Mesodermal cell (in vitro differentiated cells): ENCODE results near the gene RREB1.

Experiments used
- H3K27ac ChIP-seq: 2 replicates; pipeline ENCODE4 v1.7.0; 2013; ENCODE audit warnings: mild to moderate bottlenecking, low read depth, low read length, moderate library complexity; ENCODE audit not compliant: severe bottlenecking
- H3K36me3 ChIP-seq: 2 replicates; pipeline ENCODE4 v1.7.1; 2013; ENCODE audit warnings: mild to moderate bottlenecking, low read length, moderate library complexity; ENCODE audit not compliant: control insufficient read depth, insufficient read depth
- H3K4me1 ChIP-seq: one replicate; pipeline ENCODE4 v1.7.1; 2013; ENCODE audit warnings: mild to moderate bottlenecking, low read length; ENCODE audit not compliant: insufficient read depth, control insufficient read depth, poor library complexity, severe bottlenecking
- H3K4me3 ChIP-seq: 2 replicates; pipeline ENCODE4 v1.7.0; 2013; ENCODE audit warnings: low read length, control low read depth, mild to moderate bottlenecking; ENCODE audit not compliant: insufficient read depth, poor library complexity, severe bottlenecking; ENCODE audit errors: extremely low read depth
- H3K9me3 ChIP-seq: 2 replicates; pipeline ENCODE4 v1.7.1; 2013; ENCODE audit warnings: mild to moderate bottlenecking, low read length, moderate library complexity; ENCODE audit not compliant: control insufficient read depth
- WGBS, 2 experiments: methylation state at CpG; one replicate each; pipeline ENCODE4 v1.1.5; 2013; ENCODE audit warnings: missing lambda C conversion rate in 2 of 2; ENCODE audit not compliant: insufficient coverage in 2 of 2; 5-methylcytosine and 5-hydroxymethylcytosine counted together

Gene RREB1

GRCh38 chr6:7180751-7181150, 73.0 kb downstream of the RREB1 start:
- Histone ChIP-seq H3K36me3 (peaks cover 90% of the 10 kb centered on the region), H3K9me3 (no peaks in the 10 kb centered on the region), H3K4me3 (no peak overlapping the region), H3K27ac (no peak overlapping the region), H3K4me1 (peaks cover 12% of the 10 kb centered on the region)
- 100% methylated on average over 3 of the region's 4 CpGs for WGBS, 2 experiments

DNA sequence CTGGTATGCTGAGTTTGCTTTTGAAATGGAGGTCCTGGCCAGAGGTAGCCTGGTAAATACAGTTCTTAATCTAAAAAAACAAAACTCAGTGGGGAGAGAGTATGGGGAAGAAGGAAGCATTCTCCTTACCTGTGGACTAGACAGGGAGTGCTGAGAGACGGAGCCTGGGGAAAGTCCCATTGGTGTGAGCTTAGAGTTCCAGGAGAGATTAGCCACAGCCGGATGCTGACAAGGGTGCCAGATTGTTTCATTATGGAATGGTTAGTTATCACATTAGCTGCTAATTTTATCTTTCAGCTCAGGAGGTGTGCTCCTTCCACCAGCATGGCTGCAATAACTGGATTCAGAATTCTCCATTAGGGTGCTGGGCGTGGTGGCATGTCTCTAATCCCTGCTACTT, 75.9 kb downstream of the RREB1 start:
- Histone ChIP-seq H3K27ac (no peak overlapping the region), H3K4me1 (no peaks in the 10 kb centered on the region), H3K4me3 (no peak overlapping the region), H3K9me3 (no peaks in the 10 kb centered on the region), H3K36me3 (peaks cover 95% of the 10 kb centered on the region)
- WGBS, 2 experiments, result 100% methylated on average over 2 to 3 of the region's 3 CpGs

DNA sequence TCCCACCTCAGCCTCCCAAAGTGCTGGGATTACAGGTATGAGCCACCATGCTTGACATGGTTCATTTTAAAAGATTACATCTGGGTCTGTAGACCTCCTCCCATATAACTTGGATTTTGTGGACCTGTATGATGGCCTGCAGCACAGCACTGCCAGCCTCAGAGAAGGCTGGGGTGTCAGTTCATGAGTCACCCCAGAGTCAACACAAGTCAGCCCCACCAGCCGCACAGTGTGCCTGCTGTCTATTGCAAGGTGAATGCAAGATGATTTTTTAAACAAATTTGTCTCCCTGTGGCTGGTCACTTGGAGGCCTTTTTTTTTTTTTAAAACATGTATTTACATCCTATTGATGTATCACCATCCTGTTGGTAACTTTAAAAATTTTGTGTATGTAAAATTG, 76.7 kb downstream of the RREB1 start:
- no peak overlapping the region for H3K27ac ChIP-seq

DNA sequence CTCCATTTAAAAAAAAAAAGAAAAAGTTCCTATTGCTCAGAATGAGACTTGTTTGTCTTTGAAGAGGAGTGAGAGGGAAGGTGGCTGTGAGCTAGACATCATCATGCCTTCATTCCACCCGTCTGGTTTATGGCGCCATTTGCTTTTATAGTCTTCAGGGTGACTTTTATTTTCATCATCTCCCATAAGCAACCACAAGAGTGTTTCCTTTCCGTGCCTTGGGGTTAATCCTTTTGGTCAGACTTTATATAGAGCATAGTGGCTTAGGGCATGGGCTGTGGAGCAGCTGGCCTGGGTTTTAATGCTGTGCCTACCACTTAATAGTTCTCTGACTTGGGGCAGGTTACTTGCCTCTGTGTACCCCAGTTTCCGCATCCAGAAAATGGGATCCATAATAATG, 77.8 kb downstream of the RREB1 start:
- H3K27ac ChIP-seq, result no peak overlapping the region
- WGBS, 2 experiments, result 67 to 100% methylated on average over 1 of the region's 4 CpGs
- H3K4me1 ChIP-seq, result no peaks in the 10 kb centered on the region
- no peak overlapping the region for H3K4me3 ChIP-seq
- no peaks in the 10 kb centered on the region for H3K9me3 ChIP-seq
- peaks cover 95% of the 10 kb centered on the region for H3K36me3 ChIP-seq

More for the DNA sequence above, 76.7 kb downstream of the RREB1 start:
- no peak overlapping the region for H3K4me3 ChIP-seq
- H3K9me3 ChIP-seq, result no peaks in the 10 kb centered on the region
- H3K4me1 ChIP-seq, result no peaks in the 10 kb centered on the region
- WGBS, 2 experiments, result 100% methylated on average over 1 of the region's 1 CpG; no CpG with 5 or more reads in 1 of the 2 experiments
- peaks cover 95% of the 10 kb centered on the region for H3K36me3 ChIP-seq

DNA sequence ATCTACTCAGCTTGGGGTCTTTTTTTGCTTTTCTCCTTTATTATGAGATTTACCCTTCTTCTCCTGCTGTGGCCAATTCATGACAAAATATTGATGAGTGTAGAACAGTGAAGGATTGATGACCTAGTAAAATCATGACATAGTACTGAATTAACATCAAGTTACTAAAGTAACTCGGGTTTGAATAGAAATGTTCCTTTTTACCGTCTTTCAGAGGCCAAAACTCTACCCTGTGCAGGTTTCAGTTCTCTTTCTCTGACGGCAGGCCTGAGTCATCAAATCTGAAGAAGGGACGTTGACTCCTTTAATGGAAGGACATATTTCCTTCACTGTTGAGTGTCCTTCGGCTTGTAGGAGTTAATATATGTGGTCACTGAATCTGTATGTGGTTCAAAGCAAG, 80.7 kb downstream of the RREB1 start:
- H3K27ac ChIP-seq, result no peak overlapping the region
- no peak overlapping the region for H3K4me3 ChIP-seq
- H3K4me1 ChIP-seq, result no peaks in the 10 kb centered on the region
- H3K36me3 ChIP-seq, result peaks cover 85% of the 10 kb centered on the region
- H3K9me3 ChIP-seq, result no peaks in the 10 kb centered on the region
- WGBS, 2 experiments, result 95 to 100% methylated on average over 3 to 4 of the region's 5 CpGs

- Histone ChIP-seq H3K4me1 (no peaks in the 10 kb centered on the region), H3K36me3 (peaks cover 82% of the 10 kb centered on the region), H3K4me3 (no peak overlapping the region), H3K9me3 (no peaks in the 10 kb centered on the region), H3K27ac (no peak overlapping the region)
- 91 to 94% methylated on average over 7 to 8 of the region's 9 CpGs for WGBS, 2 experiments
Observed at GRCh38 chr6:7189101-7189758, 81.5 kb downstream of the RREB1 start.

DNA sequence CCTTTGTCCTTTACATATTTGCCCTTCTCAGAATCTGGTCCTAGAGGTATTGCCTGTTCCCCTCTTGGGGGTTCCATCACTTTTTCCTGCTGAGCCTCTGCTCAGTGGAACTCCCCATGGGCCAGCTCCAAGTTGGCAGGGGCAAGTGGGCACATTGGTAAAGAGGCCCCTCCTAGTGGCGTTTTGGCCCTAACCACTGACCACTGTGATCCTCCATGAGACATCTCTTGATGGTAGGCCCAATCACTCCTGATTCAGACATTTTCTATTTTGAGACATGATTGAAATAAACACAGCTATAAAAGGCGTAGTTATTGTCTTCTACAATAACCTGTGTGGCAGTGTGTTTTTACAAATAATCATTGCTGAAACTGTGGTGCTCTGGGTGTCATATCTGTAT, 83.0 kb downstream of the RREB1 start:
- Histone ChIP-seq H3K36me3 (peaks cover 74% of the 10 kb centered on the region), H3K27ac (no peak overlapping the region), H3K4me1 (no peaks in the 10 kb centered on the region), H3K9me3 (no peaks in the 10 kb centered on the region), H3K4me3 (no peak overlapping the region)
- 100% methylated on average over 1 of the region's 2 CpGs; no CpG with 5 or more reads in 1 of the 2 experiments for WGBS, 2 experiments

DNA sequence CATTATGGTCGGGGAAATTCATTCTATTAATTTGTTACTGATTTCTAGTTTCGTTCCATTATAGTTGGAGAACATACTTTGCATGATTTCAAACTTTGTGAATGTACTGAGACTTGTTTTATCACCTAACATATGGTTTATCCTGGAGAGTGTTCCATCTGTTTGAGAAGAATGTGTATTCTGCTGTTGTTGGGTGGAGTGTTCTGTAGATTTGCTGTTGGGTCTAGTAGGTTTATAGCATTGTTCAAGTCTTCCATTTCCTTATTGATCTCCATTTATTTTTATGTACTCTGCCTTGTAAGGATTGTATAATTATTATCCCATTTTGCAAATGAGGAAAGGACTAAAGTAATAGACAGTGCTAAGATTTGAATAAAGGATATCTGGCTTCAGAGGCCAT, 85.4 kb downstream of the RREB1 start:
- Histone ChIP-seq H3K27ac (no peak overlapping the region), H3K9me3 (no peaks in the 10 kb centered on the region), H3K4me3 (no peak overlapping the region), H3K4me1 (no peaks in the 10 kb centered on the region), H3K36me3 (peaks cover 66% of the 10 kb centered on the region)
- WGBS, 2 experiments, result no CpG with 5 or more reads among the region's 2 CpGs

DNA sequence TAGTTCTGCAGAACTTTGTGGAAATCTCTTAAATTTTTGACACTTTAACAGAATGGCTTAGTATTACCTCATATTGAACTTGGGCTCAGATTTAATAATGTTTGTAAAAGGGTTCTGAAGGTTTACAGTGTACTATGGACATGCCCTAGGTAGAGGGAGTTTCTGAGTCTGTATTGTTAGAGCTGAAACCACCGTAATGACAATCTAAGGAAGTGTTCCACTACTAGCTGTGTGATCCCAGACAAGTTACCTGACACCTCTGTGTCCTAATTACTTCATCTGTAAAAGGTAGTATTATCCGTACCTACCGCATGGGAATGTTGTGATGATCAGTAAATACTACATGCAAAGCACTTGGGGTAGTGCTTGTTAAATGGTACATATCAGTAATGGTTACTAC, 86.9 kb downstream of the RREB1 start:
- Histone ChIP-seq H3K4me3 (no peak overlapping the region), H3K9me3 (no peaks in the 10 kb centered on the region), H3K36me3 (peaks cover 53% of the 10 kb centered on the region), H3K4me1 (no peaks in the 10 kb centered on the region), H3K27ac (no peak overlapping the region)
- WGBS, 2 experiments, result 100% methylated on average over 1 of the region's 3 CpGs

GRCh38 chr6:7195339-7196018, 87.7 kb downstream of the RREB1 start:
- H3K4me1 ChIP-seq, result no peaks in the 10 kb centered on the region
- WGBS, 2 experiments, result 88% methylated on average over 8 of the region's 9 CpGs
- no peaks in the 10 kb centered on the region for H3K9me3 ChIP-seq
- H3K36me3 ChIP-seq, result peaks cover 45% of the 10 kb centered on the region
- H3K4me3 ChIP-seq, result no peak overlapping the region
- no peak overlapping the region for H3K27ac ChIP-seq

DNA sequence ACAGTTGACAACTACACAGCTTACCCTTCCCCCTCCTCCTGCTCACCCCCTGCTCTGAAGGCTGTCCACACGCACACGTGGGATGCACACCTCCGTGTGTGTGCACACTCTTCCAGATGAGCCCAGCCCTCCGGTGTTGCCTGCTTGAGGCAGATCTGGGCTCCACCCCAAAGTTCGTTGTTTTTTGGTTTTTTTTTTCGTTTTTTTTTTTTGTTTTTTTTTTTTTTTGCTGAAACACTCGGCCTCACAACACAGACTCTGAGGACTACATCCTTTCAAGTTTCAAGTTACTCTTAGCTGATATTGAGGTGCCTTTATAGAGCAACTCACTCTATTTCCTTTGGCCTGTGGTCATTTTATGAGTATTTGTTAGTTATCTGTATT, 88.2 kb downstream of the RREB1 start:
- no peaks in the 10 kb centered on the region for H3K9me3 ChIP-seq
- H3K4me3 ChIP-seq, result no peak overlapping the region
- H3K27ac ChIP-seq, result no peak overlapping the region
- peaks cover 46% of the 10 kb centered on the region for H3K36me3 ChIP-seq
- 85 to 90% methylated on average over 4 of the region's 7 CpGs for WGBS, 2 experiments
- no peaks in the 10 kb centered on the region for H3K4me1 ChIP-seq
